Measurements from ENCODE around the gene RUSF1. TPM values are rescaled to one million over a fixed set of nuclear protein-coding genes. Genes with fewer than 3 reads are reported as not detected.
"Not testable (repeated sequence)": the region's sequence is repeated elsewhere in the genome, so short reads cannot be mapped to it uniquely, and the experiment has no call there.

The RUSF1 gene
- total RNA-seq, 1 experiment from 2014 or later = 30.5 TPM

GRCh38 chr16:31485571-31485970 is 22.6 kb downstream of the RUSF1 start:
- DNase-seq = no peak
- Mint-ChIP-seq H3K9me3 (ENCODE audit: unreplicated experiment) (no peaks in the 10 kb centered on the region), H3K36me3 (ENCODE audit: insufficient read depth, unreplicated experiment) (peaks cover 20% of the 10 kb centered on the region), H3K27ac (ENCODE audit: unreplicated experiment) (peak overlapping the region; percentile 89), H3K4me1 (ENCODE audit: low read depth, unreplicated experiment) (no peaks in the 10 kb centered on the region), H3K4me3 (ENCODE audit: unreplicated experiment) (peak overlapping the region; percentile 43), H3K27me3 (ENCODE audit: insufficient read depth, unreplicated experiment) (no peaks in the 10 kb centered on the region)
- POLR2A ChIA-PET = no interaction called here
- CTCF ChIA-PET = no interaction called here
- H3K4me3 ChIP-seq (ENCODE audit: low read depth, low read length) = no peak overlapping the region
- intact Hi-C loops (cut with micrococcal nuclease; ENCODE audit: unreplicated experiment) = no loop called here
- no TSS peak for BruUV-seq (replicated peaks)
- no peaks in the 10 kb centered on the region for H3K36me3 ChIP-seq (ENCODE audit: control insufficient read depth, insufficient read depth, low read length)
- no peaks in the 10 kb centered on the region for H3K9me3 ChIP-seq
- no peaks in the 10 kb centered on the region for H3K27me3 ChIP-seq (replicated peaks; ENCODE audit: control insufficient read depth, insufficient read depth, low read length)
- TF ChIP-seq CTCF (IDR thresholded peaks at IDR 0.05; ENCODE audit: insufficient read depth in 1 of 2, low read depth in 1 of 2, low read length in 1 of 2, severe bottlenecking in 1 of 2, unreplicated experiment in 1 of 2) = no peak
- peaks cover 18% of the 10 kb centered on the region for H3K4me1 ChIP-seq

- Mint-ChIP-seq H3K4me3 (ENCODE audit: unreplicated experiment) (peak overlapping the region; percentile 67), H3K27me3 (ENCODE audit: insufficient read depth, unreplicated experiment) (no peaks in the 10 kb centered on the region), H3K4me1 (ENCODE audit: low read depth, unreplicated experiment) (no peaks in the 10 kb centered on the region), H3K9me3 (ENCODE audit: unreplicated experiment) (no peaks in the 10 kb centered on the region), H3K36me3 (ENCODE audit: insufficient read depth, unreplicated experiment) (peaks cover 18% of the 10 kb centered on the region), H3K27ac (ENCODE audit: unreplicated experiment) (peak overlapping the region; percentile 89)
- Histone ChIP-seq H3K9me3 (no peaks in the 10 kb centered on the region), H3K4me1 (peaks cover 18% of the 10 kb centered on the region), H3K36me3 (ENCODE audit: control insufficient read depth, insufficient read depth, low read length) (no peaks in the 10 kb centered on the region), H3K27me3 (replicated peaks; ENCODE audit: control insufficient read depth, insufficient read depth, low read length) (no peaks in the 10 kb centered on the region), H3K4me3 (ENCODE audit: low read depth, low read length) (peak overlapping the region; percentile 21)
- POLR2A ChIA-PET = interaction anchor here (0.7 kb wide), 1 partner anchor 24 kb away, joined by 3 read pairs; the partner anchor contains the start of gene RUSF1
- peak; percentile 87 to 93 for DNase-seq
- peak in 1 of 2 experiments; percentile 8 for TF ChIP-seq CTCF (IDR thresholded peaks at IDR 0.05; ENCODE audit: insufficient read depth in 1 of 2, low read depth in 1 of 2, low read length in 1 of 2, severe bottlenecking in 1 of 2, unreplicated experiment in 1 of 2)
- intact Hi-C loops (cut with micrococcal nuclease; ENCODE audit: unreplicated experiment) = loop anchor here (1.0 kb wide), 2 partner anchors 25 to 213 kb away; partner anchors contain the start of gene ARMC5
- CTCF ChIA-PET = no interaction called here
- TSS peak; percentile 79 for BruUV-seq (replicated peaks)
Observed at GRCh38 chr16:31484491-31485171, 23.6 kb downstream of the RUSF1 start.

GRCh38 chr16:31484048-31484447 is 24.1 kb downstream of the RUSF1 start:
- peak overlapping the region; percentile 89 for H3K27ac Mint-ChIP-seq (ENCODE audit: unreplicated experiment)

More at GRCh38 chr16:31484048-31484447, 24.1 kb downstream of the RUSF1 start:
- H3K36me3 ChIP-seq (ENCODE audit: control insufficient read depth, insufficient read depth, low read length); H3K27me3 Mint-ChIP-seq (ENCODE audit: insufficient read depth, unreplicated experiment); H3K4me3 ChIP-seq (ENCODE audit: low read depth, low read length); H3K27me3 ChIP-seq (replicated peaks; ENCODE audit: control insufficient read depth, insufficient read depth, low read length); H3K9me3 ChIP-seq; H3K9me3 Mint-ChIP-seq (ENCODE audit: unreplicated experiment); DNase-seq; H3K4me1 Mint-ChIP-seq (ENCODE audit: low read depth, unreplicated experiment); CTCF ChIA-PET; BruUV-seq (replicated peaks): not testable (repeated sequence)
- Mint-ChIP-seq H3K4me3 (ENCODE audit: unreplicated experiment) (peak overlapping the region; percentile 67), H3K36me3 (ENCODE audit: insufficient read depth, unreplicated experiment) (peaks cover 15% of the 10 kb centered on the region)
- intact Hi-C loops (cut with micrococcal nuclease; ENCODE audit: unreplicated experiment) = loop anchor here (1.0 kb wide), 2 partner anchors 25 to 213 kb away; partner anchors contain the start of gene ARMC5
- POLR2A ChIA-PET = interaction anchor here (0.7 kb wide), 1 partner anchor 24 kb away, joined by 3 read pairs; the partner anchor contains the start of gene RUSF1
- H3K4me1 ChIP-seq = peaks cover 18% of the 10 kb centered on the region
